ENCODE measurements around the gene SLC38A3.
A peak's percentile ranks its signal among the peaks of the same experiment; 100 is the strongest.
"Not testable (repeated sequence)": the region's sequence is repeated elsewhere in the genome, so short reads cannot be mapped to it uniquely, and the experiment has no call there.

Gene SLC38A3

GRCh38 chr3:50211930-50212329, 6.9 kb downstream of the SLC38A3 start:
- no peak for DNase-seq

DNA sequence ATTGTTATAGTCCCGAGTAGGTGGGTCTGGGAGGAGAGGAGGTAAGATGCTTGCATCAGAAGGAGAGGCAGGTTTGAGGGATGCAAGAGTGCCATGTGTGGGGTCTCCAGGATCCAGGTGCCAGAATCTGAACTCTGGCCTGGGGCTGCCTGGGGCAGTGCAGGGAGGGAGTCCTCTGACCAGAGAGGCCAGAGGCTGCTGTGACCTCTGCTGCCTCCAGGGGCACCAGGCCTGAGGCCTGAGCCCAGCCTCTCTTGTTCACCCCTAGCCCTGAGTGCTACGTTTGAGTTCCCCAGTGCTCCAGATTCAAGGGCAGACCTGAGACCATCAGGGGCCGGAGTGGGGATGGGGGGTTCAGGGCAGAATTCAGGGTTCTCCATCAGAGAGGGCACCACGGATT, 7.4 kb downstream of the SLC38A3 start:
- no peak for DNase-seq

DNA sequence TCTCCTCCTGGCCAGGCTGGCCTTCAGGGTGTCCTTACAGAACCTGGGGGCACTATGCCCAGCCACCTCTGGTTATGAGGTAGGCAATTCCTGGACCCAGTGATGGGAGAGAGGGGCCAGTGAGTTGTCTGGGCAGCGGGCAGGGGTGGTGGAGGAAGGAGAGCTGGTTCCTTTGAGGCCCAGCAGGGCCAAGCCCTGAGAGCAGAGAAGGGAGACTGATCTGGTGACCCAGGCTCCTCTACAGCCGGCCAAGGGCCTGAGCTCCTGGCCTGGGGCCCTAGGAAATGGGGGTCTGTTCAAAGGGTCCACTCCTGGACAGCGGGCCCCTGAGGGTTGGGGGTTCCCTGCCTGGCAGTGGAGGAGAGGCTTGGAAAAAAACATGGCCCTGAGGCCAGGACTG, 7.9 kb downstream of the SLC38A3 start:
- no peak for DNase-seq

DNA sequence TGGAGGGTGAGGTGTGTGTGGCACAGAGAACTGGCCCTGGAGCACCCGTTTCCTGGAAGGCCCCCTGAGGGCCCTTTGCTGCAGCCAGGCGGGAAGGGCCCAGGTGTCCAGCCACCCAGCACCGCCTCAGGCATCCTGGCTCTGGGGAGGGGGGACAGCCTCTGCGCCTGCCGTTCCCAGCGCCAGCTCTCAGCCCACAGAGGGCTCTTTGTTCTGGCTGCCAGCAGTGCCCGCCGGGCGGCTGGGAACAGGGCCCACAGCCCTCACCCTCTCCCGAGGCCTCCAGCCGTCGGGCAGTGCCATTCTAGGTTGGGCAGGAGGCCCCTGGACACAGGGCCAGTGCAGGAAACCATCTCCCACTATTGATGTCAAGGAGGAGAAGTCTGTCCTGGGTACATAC, 8.3 kb downstream of the SLC38A3 start:
- no peak for DNase-seq

DNA sequence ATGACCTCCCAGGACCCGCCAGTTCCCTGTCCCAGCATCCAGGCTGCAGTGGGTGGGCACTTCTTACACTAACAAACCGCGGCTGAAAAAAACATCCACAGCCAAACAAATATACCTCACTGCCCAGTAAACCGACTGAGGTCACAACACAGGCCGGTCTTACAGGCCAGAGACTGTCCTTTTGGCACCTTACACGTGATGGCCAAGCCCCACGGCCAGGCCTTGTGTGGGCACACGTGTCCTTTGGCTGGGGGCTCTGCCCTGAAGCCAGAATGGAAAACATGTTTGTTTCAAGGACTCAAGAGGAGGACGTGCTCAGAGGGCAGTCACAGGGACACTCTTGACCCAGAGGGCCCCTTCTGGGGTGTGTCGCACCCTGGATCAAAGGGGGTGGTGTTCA, 9.8 kb downstream of the SLC38A3 start:
- no peak for DNase-seq

DNA sequence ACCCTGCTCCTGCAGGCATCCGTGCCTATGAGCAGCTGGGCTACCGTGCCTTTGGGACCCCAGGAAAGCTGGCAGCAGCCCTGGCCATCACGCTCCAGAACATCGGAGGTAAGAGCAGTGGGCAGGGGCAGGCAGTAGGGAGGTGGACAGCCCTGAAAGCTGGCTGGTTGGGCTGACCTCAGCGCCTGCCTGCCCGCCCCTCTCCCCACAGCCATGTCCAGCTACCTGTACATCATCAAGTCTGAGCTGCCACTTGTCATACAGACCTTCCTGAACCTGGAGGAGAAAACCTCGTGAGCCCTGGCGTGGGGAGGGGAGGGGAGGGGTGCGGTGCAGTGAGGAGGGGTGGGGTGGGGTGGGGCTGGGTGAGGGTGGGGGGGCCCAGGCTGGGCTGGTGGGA, 10.5 kb downstream of the SLC38A3 start:
- no peak for DNase-seq

DNA sequence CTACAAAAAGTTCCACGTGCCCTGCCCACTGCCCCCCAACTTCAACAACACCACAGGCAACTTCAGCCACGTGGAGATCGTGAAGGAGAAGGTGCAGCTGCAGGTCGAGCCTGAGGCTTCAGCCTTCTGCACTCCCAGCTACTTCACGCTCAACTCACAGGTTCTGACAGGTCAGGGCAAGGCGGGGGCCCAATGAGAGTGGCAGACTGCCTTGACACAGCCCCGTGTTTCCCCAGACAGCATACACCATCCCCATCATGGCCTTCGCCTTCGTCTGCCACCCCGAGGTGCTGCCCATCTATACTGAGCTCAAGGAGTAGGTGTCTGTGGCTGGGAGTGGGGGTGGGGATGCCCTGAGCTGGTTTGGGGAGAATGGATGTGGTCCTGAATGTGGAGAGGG, 12.6 kb downstream of the SLC38A3 start:
- DNase-seq, result no peak

DNA sequence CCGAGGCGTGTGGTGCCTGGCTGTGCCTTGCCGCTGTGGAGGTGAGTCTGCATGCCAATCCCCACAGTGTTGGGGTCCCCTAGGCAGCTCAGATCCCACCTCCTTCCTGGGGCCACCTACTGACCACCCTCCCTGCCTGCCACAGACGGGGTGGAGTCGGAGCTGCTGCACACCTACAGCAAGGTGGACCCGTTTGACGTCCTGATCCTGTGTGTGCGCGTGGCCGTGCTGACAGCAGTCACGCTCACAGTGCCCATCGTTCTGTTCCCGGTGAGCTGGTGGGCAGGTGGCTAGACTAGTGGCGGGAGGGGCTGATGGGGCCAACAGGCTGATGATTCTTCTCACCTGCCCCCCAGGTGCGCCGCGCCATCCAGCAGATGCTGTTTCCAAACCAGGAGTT, 13.4 kb downstream of the SLC38A3 start:
- no peak for DNase-seq

DNA sequence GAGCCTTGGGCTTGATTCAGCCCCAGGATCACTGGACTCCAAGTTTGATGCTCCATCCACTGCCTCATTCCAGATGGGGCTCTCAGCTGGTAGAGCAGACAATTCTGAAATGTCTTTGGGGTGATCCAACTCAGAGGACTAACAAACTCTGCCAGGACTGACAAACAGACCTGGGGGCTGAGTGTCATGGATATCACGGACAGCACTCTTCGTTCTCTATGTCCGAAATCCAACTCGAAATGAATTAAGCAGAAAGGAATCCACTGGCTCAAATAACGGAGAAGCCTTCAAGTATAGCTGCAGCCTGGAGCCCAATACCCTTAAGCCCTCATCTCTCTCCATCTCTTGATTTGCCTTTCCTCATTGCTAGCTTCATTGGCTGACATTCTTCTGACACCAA, 14.2 kb downstream of the SLC38A3 start:
- DNase-seq, result no peak

DNA sequence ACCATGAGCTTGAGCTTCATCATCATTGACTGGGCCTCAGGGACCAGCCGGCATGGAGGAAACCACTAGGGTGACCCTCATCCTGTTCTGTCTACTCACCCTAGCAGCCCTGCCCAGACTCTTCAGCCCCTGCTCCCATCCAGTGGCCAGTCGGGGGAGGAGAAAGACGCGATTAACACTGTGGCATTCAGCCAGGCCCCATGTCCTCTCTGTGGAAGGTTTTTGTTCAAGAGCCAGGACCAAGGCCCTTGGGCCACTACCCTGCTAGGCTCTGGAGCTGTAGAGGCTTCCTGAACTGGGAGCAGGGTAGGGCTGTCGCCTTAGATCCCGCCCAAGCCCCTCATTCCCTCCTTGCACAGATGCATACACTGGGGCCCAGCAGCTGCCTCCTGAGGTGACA, 15.0 kb downstream of the SLC38A3 start:
- no peak for DNase-seq

GRCh38 chr3:50221051-50221410, 16.0 kb downstream of the SLC38A3 start:
- no peak for DNase-seq

GRCh38 chr3:50221411-50222168, 16.5 kb downstream of the SLC38A3 start:
- no peak for DNase-seq

DNA sequence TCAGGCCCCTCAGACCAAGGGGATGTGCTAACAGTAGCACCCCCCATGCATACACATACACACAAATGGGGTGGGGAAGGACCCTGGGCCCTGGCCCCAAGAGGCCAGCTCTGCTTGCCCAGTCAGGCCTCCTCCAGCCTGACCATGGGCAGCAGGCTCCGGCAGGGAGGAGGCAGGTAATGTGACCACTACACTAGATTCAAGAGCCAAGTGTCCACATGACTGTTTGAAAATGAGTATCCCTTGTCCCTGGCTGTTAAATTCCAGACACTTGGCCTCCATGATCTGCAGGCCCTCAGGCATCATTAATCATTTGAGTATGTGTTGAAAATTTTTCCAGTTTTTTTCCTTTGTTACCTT, 17.1 kb downstream of the SLC38A3 start:
- DNase-seq, result no peak

- no peak for DNase-seq
These were observed 19.6 kb downstream of the SLC38A3 start for GRCh38 chr3:50224639-50225038.

DNA sequence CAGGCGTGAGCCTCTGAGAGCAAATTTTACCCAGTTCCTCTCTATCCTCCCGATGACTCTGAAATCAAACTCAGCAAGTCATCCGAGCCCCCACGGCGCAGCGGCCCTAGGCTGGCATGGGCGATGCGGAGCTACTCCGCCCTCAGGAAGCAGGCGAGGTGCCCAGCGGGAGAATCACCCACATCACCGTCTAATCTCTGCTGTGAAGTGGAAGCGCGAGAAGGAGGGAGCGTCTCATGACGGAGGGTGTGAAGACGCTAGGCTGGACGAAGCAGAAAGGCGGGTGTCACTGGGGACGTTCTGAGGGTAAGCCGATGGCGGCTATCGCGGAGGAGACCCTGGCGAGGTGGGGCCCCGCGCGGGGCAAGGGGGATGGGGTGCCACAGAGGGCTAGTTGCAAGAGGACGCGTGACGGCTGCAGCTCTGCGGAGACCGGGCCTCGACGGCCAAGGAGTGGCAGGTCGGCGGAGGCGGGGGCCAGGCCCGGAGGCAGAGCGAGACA, 21.9 kb downstream of the SLC38A3 start:
- DNase-seq, result peak in 4 of 6 experiments; percentile 26 to 65 (median 42)

- peak; percentile 79 to 89 (median 86) for DNase-seq
These were observed 22.5 kb downstream of the SLC38A3 start for GRCh38 chr3:50227390-50228183.

DNA sequence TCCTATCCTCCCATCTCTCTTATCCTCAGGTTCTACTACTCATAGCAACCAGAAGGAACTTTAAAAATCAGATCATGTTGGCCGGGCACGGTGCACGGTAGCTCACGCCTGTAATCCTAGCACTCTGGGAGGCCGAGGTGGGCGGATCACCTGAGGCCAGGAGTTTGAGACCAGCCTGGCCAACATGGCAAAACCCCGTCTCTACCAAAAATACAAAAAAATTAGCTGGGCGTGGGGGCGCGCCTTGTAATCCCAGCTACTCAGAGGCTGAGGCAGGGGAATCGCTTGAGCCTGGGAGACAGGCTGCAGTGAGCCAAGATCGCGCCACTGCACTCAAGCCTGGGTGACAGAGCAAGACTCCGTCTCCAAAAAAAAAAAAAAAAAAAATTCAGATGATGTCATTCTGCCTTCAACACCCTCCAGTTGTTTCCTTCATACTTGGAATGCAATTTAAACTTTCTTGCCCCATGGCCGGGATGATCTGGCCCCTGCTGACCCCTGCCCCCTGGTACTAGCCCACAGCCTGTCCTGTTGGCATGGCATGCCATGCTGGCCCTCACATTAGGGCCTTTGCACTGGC, 23.2 kb downstream of the SLC38A3 start:
- not testable (repeated sequence) for DNase-seq

GRCh38 chr3:50229490-50229889, 24.4 kb downstream of the SLC38A3 start:
- DNase-seq, result no peak

DNA sequence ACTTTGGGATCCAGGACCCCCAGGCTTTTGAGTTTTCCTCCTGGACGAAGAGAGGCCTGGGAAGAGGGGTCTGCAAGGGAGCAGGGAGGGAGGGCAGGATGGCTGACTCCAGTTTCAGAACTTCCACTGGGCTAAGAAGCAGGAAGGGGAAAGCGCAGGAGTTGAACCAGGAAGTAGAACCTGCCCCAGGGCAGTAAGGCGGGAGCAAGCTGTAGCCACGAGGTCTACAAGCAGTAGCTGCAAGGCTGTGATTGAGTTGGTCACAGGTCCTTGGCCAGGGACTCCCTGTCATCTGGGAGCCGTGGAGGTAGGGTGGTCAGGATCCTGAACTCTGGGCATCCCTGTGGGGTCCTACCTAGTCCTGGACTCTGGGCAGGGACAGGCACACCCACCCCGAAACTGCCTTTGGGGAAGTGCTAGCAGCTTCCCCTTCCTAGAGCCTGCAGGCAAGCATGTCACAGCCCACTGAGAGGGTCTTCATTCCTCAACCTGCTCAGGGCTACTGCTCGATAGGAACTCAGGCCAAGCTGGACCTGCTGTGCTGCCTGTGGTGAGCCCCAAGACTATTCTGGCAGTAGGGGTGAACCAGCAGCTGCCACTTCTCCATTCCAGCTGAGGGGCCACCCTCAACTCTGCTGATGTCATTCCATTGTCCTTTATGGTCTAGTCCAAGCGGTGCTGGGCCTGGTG, 25.2 kb downstream of the SLC38A3 start:
- no peak for DNase-seq

- DNase-seq, result no peak
These were observed 25.7 kb downstream of the SLC38A3 start for GRCh38 chr3:50230794-50231125.

- DNase-seq, result no peak
These were observed 26.5 kb downstream of the SLC38A3 start for GRCh38 chr3:50231581-50231980.

- no peak for DNase-seq
These were observed 27.2 kb downstream of the SLC38A3 start for GRCh38 chr3:50232303-50232702.

- no peak for DNase-seq
These were observed 28.1 kb downstream of the SLC38A3 start for GRCh38 chr3:50233176-50233575.

Data from stimulated activated naive CD4-positive, alpha-beta T cell (primary cell).